GM19467 (cell line): ENCODE data around the gene VMAC.
"Not testable (repeated sequence)": the region's sequence is repeated elsewhere in the genome, so short reads cannot be mapped to it uniquely, and the experiment has no call there.

Source experiments
- ATAC-seq: cut with Tn5 transposase; IDR thresholded peaks from one replicate; pipeline ENCODE4 v1.9.1; 2021; ENCODE audit warnings: mild to moderate bottlenecking, moderate library complexity; ENCODE audit not compliant: unreplicated experiment

The VMAC gene

GRCh38 chr19:5904352-5905113 is at the start of gene VMAC:
TSS of gene VMAC (plus strand) at chr19:5904872. CDS start at chr19:5904891, 19 bp downstream.
- ATAC-seq, result peak; percentile 76

- not testable (repeated sequence) for ATAC-seq
Observed at GRCh38 chr19:5855151-5855550, 49.5 kb upstream of the VMAC start.

- ATAC-seq, result no peak
Observed at GRCh38 chr19:5857203-5858081, 47.2 kb upstream of the VMAC start.

- ATAC-seq, result no peak
Observed at GRCh38 chr19:5863030-5863665, 41.5 kb upstream of the VMAC start.

GRCh38 chr19:5864013-5864720 is 40.5 kb upstream of the VMAC start:
- no peak for ATAC-seq

- no peak for ATAC-seq
Observed at GRCh38 chr19:5864725-5865486, 39.8 kb upstream of the VMAC start.

- no peak for ATAC-seq
Observed at GRCh38 chr19:5865772-5866171, 38.9 kb upstream of the VMAC start.

- ATAC-seq, result no peak
Observed at GRCh38 chr19:5867201-5868136, 37.2 kb upstream of the VMAC start.

GRCh38 chr19:5870986-5871394 is 33.7 kb upstream of the VMAC start:
- no peak for ATAC-seq

- no peak for ATAC-seq
Observed at GRCh38 chr19:5873617-5874199, 31.0 kb upstream of the VMAC start.

- not testable (repeated sequence) for ATAC-seq
Observed at GRCh38 chr19:5874496-5874895, 30.2 kb upstream of the VMAC start.

GRCh38 chr19:5877427-5877826 is 27.2 kb upstream of the VMAC start:
- ATAC-seq, result no peak

- ATAC-seq, result no peak
Observed at GRCh38 chr19:5877882-5878281, 26.8 kb upstream of the VMAC start.

GRCh38 chr19:5880196-5880595 is 24.5 kb upstream of the VMAC start:
- no peak for ATAC-seq

- no peak for ATAC-seq
Observed at GRCh38 chr19:5880604-5881078, 24.0 kb upstream of the VMAC start.

GRCh38 chr19:5881543-5882299 is 23.0 kb upstream of the VMAC start:
- no peak for ATAC-seq

GRCh38 chr19:5882421-5882968 is 22.2 kb upstream of the VMAC start:
- no peak for ATAC-seq
